ENCODE measurements around the gene HAUS8.
"Not testable (repeated sequence)": the region's sequence is repeated elsewhere in the genome, so short reads cannot be mapped to it uniquely, and the experiment has no call there.

HAUS8 gene

DNA sequence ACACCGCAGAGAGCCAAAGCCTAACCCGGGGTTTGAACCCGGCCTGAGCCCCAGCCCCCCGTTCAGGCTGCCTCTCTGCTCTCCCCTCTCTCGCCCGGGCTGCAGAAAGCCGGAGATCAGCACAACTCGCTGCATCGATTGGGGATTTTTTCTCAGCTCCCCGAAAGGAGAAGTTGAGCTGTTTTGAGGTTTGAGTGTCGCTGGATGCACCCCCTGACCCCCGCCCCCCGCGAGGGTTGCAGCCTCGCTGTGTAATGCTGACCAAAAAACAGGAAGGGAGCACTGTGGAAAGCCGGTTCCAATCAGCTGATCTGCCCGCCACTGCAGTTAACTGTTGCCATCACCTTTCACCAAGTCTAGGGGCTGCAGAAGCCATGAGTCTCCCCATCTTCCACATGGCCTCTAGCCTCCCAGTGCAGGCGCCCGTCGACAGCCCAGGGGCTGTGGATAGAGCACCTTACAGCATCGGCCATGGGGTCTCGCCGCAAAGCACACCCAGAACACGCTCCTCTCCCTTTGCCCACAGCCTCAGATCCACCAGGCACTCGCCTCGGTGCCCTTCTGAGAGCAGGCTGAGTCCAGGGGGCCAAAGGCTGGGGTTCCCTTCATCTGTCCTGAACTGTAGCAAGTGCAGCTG is 34.8 kb upstream of the HAUS8 start:
- Histone ChIP-seq H3K79me2 (peaks cover 12% of the 10 kb centered on the region), H3K9me3 (ENCODE audit: control insufficient read depth, low read length) (no peaks in the 10 kb centered on the region), H3K4me1 (no peaks in the 10 kb centered on the region), H3K4me2 (ENCODE audit: low read length) (no peak overlapping the region), H3K27ac (no peak overlapping the region), H3K9ac (no peak overlapping the region), H3K36me3 (ENCODE audit: control insufficient read depth, insufficient read depth, low read length) (no peaks in the 10 kb centered on the region), H3K27me3 (ENCODE audit: control insufficient read depth, insufficient read depth, low read length) (no peaks in the 10 kb centered on the region), H3K4me3 (ENCODE audit: low read depth, low read length) (no peak overlapping the region), H2AFZ (no peak overlapping the region)
- TF ChIP-seq, protein P1, sequence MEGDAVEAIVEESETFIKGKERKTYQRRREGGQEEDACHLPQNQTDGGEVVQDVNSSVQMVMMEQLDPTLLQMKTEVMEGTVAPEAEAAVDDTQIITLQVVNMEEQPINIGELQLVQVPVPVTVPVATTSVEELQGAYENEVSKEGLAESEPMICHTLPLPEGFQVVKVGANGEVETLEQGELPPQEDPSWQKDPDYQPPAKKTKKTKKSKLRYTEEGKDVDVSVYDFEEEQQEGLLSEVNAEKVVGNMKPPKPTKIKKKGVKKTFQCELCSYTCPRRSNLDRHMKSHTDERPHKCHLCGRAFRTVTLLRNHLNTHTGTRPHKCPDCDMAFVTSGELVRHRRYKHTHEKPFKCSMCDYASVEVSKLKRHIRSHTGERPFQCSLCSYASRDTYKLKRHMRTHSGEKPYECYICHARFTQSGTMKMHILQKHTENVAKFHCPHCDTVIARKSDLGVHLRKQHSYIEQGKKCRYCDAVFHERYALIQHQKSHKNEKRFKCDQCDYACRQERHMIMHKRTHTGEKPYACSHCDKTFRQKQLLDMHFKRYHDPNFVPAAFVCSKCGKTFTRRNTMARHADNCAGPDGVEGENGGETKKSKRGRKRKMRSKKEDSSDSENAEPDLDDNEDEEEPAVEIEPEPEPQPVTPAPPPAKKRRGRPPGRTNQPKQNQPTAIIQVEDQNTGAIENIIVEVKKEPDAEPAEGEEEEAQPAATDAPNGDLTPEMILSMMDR (IDR thresholded peaks at IDR 0.05), result no peak

DNA sequence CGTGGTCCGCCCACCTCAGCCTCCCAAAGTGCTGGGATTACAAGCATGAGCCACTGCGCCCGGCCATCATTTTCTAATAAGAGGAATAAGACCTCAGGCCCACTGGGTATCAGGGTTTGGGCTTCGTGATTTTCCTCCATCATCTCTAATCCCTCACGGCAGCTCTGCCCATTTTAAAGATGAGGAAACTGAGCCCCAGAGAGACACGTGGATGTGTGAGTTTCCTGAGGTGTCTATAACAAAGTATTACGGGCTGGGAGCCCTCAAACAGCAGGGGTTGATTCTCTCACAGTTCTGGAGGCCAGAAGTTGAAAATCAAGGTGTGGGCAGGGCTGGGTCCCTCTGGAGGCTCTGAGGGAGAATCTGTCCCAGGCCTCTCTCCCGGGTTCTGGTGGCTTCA is 34.0 kb upstream of the HAUS8 start:
- TF ChIP-seq, protein P1 (IDR thresholded peaks at IDR 0.05), result no peak
- no peaks in the 10 kb centered on the region for H3K9me3 ChIP-seq (ENCODE audit: control insufficient read depth, low read length)
- no peak overlapping the region for H2AFZ ChIP-seq
- H3K27me3 ChIP-seq (ENCODE audit: control insufficient read depth, insufficient read depth, low read length), result no peaks in the 10 kb centered on the region
- no peak overlapping the region for H3K27ac ChIP-seq
- H3K4me3 ChIP-seq (ENCODE audit: low read depth, low read length), result no peak overlapping the region
- peaks cover 12% of the 10 kb centered on the region for H3K79me2 ChIP-seq
- H3K9ac ChIP-seq, result no peak overlapping the region
- no peak overlapping the region for H3K4me2 ChIP-seq (ENCODE audit: low read length)
- no peaks in the 10 kb centered on the region for H3K36me3 ChIP-seq (ENCODE audit: control insufficient read depth, insufficient read depth, low read length)
- H3K4me1 ChIP-seq, result no peaks in the 10 kb centered on the region

DNA sequence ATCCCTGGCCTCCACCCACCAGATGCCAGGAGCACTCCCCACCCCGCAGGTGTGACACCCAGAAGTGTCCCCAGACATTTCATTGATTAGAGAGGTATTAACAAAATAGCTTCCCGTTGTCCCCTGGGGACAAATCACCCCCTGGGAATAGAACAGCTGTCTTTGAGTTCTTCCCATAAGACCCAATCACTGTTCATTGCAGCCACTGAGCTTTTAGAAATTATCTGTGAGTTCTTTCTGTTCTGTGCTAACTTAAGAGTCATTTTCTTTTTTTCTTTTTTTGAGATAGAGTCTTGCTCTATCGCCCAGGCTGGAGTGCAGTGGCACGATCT is 33.2 kb upstream of the HAUS8 start:
- Histone ChIP-seq H3K9me3 (ENCODE audit: control insufficient read depth, low read length) (no peaks in the 10 kb centered on the region), H3K36me3 (ENCODE audit: control insufficient read depth, insufficient read depth, low read length) (no peaks in the 10 kb centered on the region), H3K4me1 (no peaks in the 10 kb centered on the region), H3K4me3 (ENCODE audit: low read depth, low read length) (no peak overlapping the region), H3K79me2 (peaks cover 12% of the 10 kb centered on the region), H3K4me2 (ENCODE audit: low read length) (no peak overlapping the region), H2AFZ (no peak overlapping the region), H3K27me3 (ENCODE audit: control insufficient read depth, insufficient read depth, low read length) (no peaks in the 10 kb centered on the region), H3K9ac (no peak overlapping the region), H3K27ac (no peak overlapping the region)
- TF ChIP-seq, protein P1 (IDR thresholded peaks at IDR 0.05), result no peak

DNA sequence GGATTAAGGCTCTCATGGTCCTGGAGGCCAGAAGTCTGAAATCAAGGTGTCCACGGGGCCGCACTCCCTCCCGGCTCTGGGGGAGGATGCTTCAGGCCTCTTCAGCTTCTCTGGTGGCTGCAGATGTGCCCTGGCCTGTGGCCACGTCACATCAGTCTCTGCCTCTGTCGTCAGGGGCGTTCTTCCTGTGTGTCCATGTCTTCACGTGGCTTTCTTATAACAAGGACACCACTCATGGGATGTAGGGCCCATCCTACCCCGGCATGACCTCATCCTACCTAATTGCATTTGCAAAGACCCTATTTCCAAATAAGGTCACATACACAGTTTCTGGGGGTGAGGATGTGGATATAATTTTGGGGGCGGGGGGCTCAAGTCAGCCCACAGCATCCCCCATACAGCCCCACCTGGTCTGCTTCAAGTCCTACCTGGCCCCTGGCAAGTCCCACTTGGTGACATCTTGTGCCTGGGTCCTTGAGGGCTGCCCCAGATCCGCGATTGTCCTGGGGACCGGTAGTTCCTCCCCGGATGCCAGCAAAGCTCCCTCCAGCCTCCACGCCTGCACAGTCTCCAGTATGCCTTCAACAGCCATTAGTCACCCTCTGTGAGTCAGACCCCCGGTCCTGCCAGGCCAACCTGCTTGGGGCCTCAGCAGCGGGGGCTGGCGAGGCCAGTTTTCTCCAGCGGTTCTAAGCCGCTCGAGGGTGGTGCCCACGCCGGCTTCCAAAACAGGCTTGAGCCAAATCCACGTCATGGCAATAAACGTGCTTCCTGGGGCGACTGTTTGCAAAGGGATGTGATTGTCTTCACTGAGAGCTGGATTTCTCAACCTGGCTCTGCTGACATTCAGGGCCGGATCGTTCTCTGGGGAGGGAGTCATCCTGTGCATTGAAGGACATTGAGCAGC is 32.5 kb upstream of the HAUS8 start:
- no peak overlapping the region for H2AFZ ChIP-seq
- no peak overlapping the region for H3K9ac ChIP-seq
- H3K4me2 ChIP-seq (ENCODE audit: low read length), result no peak overlapping the region
- no peaks in the 10 kb centered on the region for H3K4me1 ChIP-seq
- no peaks in the 10 kb centered on the region for H3K36me3 ChIP-seq (ENCODE audit: control insufficient read depth, insufficient read depth, low read length)
- peaks cover 10% of the 10 kb centered on the region for H3K79me2 ChIP-seq
- TF ChIP-seq, protein P1 (IDR thresholded peaks at IDR 0.05), result no peak
- no peaks in the 10 kb centered on the region for H3K27me3 ChIP-seq (ENCODE audit: control insufficient read depth, insufficient read depth, low read length)
- no peak overlapping the region for H3K27ac ChIP-seq
- H3K9me3 ChIP-seq (ENCODE audit: control insufficient read depth, low read length), result no peaks in the 10 kb centered on the region
- H3K4me3 ChIP-seq (ENCODE audit: low read depth, low read length), result no peak overlapping the region

DNA sequence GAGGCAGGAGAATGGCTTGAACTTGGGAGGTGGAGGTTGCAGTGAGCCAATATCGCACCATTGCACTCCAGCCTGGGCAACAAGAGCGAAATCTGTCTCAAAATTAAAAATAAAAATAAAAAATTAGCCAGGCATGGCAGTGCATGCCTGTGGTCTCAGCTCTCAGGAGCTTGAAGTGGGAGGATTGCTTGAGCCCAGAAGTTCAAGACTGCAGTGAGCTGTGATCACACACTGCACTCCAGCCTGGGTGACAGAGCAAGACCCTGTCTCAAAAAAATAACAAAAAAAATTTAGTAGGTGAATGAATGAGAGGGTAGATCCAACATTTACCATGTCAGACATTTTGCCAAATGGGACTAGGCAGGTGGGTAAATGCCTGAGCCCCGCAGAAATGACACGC is 31.7 kb upstream of the HAUS8 start:
- not testable (repeated sequence) for H3K27ac ChIP-seq; H3K27me3 ChIP-seq (ENCODE audit: control insufficient read depth, insufficient read depth, low read length); H2AFZ ChIP-seq; H3K9ac ChIP-seq; H3K4me3 ChIP-seq (ENCODE audit: low read depth, low read length); H3K36me3 ChIP-seq (ENCODE audit: control insufficient read depth, insufficient read depth, low read length); H3K4me1 ChIP-seq; H3K9me3 ChIP-seq (ENCODE audit: control insufficient read depth, low read length); H3K4me2 ChIP-seq (ENCODE audit: low read length)
- H3K79me2 ChIP-seq, result peaks cover 10% of the 10 kb centered on the region
